ENCODE data around the gene NUAK1.

The NUAK1 gene

DNA sequence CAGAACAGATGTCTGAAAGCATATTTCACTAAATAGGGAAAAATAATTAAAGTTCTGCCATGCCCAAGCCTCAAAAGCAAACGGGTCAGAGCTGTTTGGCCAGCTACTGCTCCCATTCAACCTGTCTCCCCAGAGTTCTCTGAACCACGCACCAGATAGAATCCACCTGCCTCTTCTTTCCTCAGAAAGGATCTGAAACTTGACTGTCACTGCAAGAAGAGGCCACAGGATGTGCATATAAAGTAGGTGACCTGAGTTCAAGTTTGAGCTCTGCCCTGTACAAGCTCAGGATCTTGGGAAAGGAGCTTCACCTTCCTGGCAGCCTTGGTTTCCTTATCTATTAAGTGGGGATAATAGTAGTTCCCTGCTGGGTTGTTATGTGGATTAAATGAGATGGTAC, 91.8 kb downstream of the NUAK1 start:
- Histone ChIP-seq H3K9ac (ENCODE audit: low read length) (no peak overlapping the region), H2AFZ (ENCODE audit: low read depth, low read length) (no peak overlapping the region), H3K4me3 (ENCODE audit: low read length) (no peak overlapping the region), H3K4me2 (ENCODE audit: low read length) (peak overlapping the region; percentile 13; the same call in 1 of the 2 replicates), H3K36me3 (replicated peaks; ENCODE audit: low read depth, low read length) (no peaks in the 10 kb centered on the region), H3K27me3 (ENCODE audit: low read depth, low read length) (peaks cover 15% of the 10 kb centered on the region; the same call in 1 of the 2 replicates), H3K9me3 (ENCODE audit: insufficient read depth, low read length) (no peaks in the 10 kb centered on the region), H3K79me2 (ENCODE audit: low read length) (no peaks in the 10 kb centered on the region), H4K20me1 (ENCODE audit: insufficient read depth, low read length) (no peaks in the 10 kb centered on the region), H3K27ac (ENCODE audit: low read length) (no peak overlapping the region), H3K4me1 (ENCODE audit: low read length) (peaks cover 13% of the 10 kb centered on the region)
- TF ChIP-seq, protein P1, sequence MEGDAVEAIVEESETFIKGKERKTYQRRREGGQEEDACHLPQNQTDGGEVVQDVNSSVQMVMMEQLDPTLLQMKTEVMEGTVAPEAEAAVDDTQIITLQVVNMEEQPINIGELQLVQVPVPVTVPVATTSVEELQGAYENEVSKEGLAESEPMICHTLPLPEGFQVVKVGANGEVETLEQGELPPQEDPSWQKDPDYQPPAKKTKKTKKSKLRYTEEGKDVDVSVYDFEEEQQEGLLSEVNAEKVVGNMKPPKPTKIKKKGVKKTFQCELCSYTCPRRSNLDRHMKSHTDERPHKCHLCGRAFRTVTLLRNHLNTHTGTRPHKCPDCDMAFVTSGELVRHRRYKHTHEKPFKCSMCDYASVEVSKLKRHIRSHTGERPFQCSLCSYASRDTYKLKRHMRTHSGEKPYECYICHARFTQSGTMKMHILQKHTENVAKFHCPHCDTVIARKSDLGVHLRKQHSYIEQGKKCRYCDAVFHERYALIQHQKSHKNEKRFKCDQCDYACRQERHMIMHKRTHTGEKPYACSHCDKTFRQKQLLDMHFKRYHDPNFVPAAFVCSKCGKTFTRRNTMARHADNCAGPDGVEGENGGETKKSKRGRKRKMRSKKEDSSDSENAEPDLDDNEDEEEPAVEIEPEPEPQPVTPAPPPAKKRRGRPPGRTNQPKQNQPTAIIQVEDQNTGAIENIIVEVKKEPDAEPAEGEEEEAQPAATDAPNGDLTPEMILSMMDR (IDR thresholded peaks at IDR 0.05; ENCODE audit: low read depth, low read length) = no peak
- TF ChIP-seq EZH2phosphoT487 (IDR thresholded peaks at IDR 0.05; ENCODE audit: low read depth) = no peak

DNA sequence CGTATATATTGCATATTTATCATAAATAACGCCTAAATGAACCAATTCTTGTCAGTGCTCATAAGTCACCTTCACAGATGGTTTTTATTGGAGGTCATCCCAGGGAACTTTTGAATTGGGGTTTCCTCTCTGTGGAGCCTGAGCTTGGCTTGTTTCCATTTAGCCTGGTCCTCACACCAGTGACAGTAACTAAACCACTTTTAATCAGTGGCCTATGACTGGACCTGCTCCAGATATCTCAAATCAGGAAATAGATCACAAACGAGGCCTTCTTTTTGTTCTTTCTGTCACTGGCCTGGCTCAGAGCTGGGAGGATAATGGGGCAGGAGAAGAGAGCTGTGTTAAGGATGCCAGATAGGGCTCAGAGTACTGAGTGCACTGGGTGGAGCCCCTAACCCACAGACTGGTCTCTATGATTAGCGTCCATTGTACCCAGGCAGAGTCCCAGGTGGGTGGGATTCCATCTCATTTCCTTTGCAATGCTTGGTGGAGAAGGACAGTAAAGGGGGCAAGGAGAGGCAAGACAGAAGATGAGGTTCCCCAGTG, 92.4 kb downstream of the NUAK1 start:
- Histone ChIP-seq H3K9me3 (ENCODE audit: insufficient read depth, low read length) (no peaks in the 10 kb centered on the region), H3K4me2 (ENCODE audit: low read length) (peak overlapping the region; percentile 13; the same call in 1 of the 2 replicates), H2AFZ (ENCODE audit: low read depth, low read length) (no peak overlapping the region), H3K9ac (ENCODE audit: low read length) (no peak overlapping the region), H4K20me1 (ENCODE audit: insufficient read depth, low read length) (no peaks in the 10 kb centered on the region), H3K4me3 (ENCODE audit: low read length) (no peak overlapping the region), H3K27me3 (ENCODE audit: low read depth, low read length) (peaks cover 10% of the 10 kb centered on the region; the same call in 1 of the 2 replicates), H3K36me3 (replicated peaks; ENCODE audit: low read depth, low read length) (no peaks in the 10 kb centered on the region), H3K79me2 (ENCODE audit: low read length) (no peaks in the 10 kb centered on the region), H3K4me1 (ENCODE audit: low read length) (peaks cover 13% of the 10 kb centered on the region), H3K27ac (ENCODE audit: low read length) (no peak overlapping the region)
- TF ChIP-seq, protein P1 (IDR thresholded peaks at IDR 0.05; ENCODE audit: low read depth, low read length) = no peak

DNA sequence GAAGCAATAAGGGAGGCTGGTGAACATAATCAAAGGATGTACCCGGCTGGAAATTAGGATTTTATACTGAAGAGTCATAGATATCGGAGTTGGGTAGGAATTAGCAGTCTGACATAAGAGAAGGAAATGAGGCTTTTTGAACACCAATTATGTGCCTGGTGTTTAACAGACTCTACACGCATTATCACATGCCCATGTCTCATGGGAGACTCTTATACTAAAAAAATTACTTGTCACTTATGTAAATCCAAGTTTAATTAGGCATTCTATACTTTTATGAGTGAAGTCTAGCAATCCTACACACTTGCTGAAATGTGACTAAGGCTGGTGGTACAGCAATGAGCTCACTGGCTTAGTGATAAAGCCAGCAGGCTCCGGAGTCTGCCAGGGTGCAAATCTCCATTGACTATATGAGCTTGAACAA, 93.5 kb downstream of the NUAK1 start:
- Histone ChIP-seq H2AFZ (ENCODE audit: low read depth, low read length) (no peak overlapping the region), H3K4me1 (ENCODE audit: low read length) (peaks cover 13% of the 10 kb centered on the region), H3K36me3 (replicated peaks; ENCODE audit: low read depth, low read length) (no peaks in the 10 kb centered on the region), H3K4me3 (ENCODE audit: low read length) (no peak overlapping the region), H3K27ac (ENCODE audit: low read length) (no peak overlapping the region), H3K9ac (ENCODE audit: low read length) (no peak overlapping the region), H3K4me2 (ENCODE audit: low read length) (no peak overlapping the region), H3K9me3 (ENCODE audit: insufficient read depth, low read length) (no peaks in the 10 kb centered on the region), H3K27me3 (ENCODE audit: low read depth, low read length) (peaks cover 3% of the 10 kb centered on the region; the same call in 1 of the 2 replicates), H3K79me2 (ENCODE audit: low read length) (no peaks in the 10 kb centered on the region), H4K20me1 (ENCODE audit: insufficient read depth, low read length) (no peaks in the 10 kb centered on the region)
- TF ChIP-seq, protein P1 (IDR thresholded peaks at IDR 0.05; ENCODE audit: low read depth, low read length) = no peak
- TF ChIP-seq EZH2phosphoT487 (IDR thresholded peaks at IDR 0.05; ENCODE audit: low read depth) = no peak

DNA sequence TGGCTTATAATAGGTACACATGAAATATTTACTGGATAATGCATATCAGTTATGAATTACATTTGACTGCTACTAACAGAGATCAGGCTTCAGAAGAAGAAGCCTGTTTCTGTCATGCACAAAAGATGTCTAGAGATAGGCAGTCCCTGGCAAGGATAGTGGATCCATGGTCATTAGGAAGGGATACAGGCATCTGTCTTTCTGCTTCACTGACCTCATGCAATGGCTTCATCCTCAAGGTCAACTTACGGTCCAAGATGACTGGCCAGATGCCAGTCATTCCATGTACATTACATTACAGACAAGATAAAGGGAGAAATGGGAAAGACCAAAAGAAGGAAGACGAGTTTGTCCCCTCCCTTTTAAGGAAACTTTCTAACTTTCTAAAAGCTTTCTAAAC, 94.0 kb downstream of the NUAK1 start:
- no peak for TF ChIP-seq EZH2phosphoT487 (IDR thresholded peaks at IDR 0.05; ENCODE audit: low read depth)
- TF ChIP-seq, protein P1 (IDR thresholded peaks at IDR 0.05; ENCODE audit: low read depth, low read length) = no peak
- Histone ChIP-seq H3K36me3 (replicated peaks; ENCODE audit: low read depth, low read length) (no peaks in the 10 kb centered on the region), H3K27me3 (ENCODE audit: low read depth, low read length) (0 out of 2 replicates have a peak, but pooled peaks cover 2% of the 10 kb centered on the region), H3K27ac (ENCODE audit: low read length) (no peak overlapping the region), H2AFZ (ENCODE audit: low read depth, low read length) (no peak overlapping the region), H3K4me2 (ENCODE audit: low read length) (no peak overlapping the region), H3K79me2 (ENCODE audit: low read length) (no peaks in the 10 kb centered on the region), H3K4me3 (ENCODE audit: low read length) (no peak overlapping the region), H3K9me3 (ENCODE audit: insufficient read depth, low read length) (no peaks in the 10 kb centered on the region), H3K9ac (ENCODE audit: low read length) (no peak overlapping the region), H4K20me1 (ENCODE audit: insufficient read depth, low read length) (no peaks in the 10 kb centered on the region), H3K4me1 (ENCODE audit: low read length) (peaks cover 13% of the 10 kb centered on the region)

Measured in OCI-LY3 (cell line).